Neural cell (in vitro differentiated cells): ENCODE results near the gene ANGPTL8.

Experiments used
- CTCF ChIP-seq: fragments of 450-650 bp; IDR thresholded peaks from 2 replicates; pipeline ENCODE4 v1.5.1; 2014; ENCODE audit warnings: antibody characterized with exemption, mild to moderate bottlenecking, moderate library complexity; ENCODE audit not compliant: poor library complexity, severe bottlenecking
- MXI1 ChIP-seq: fragments of 450-650 bp; conservative IDR thresholded peaks from 2 replicates; pipeline ENCODE4 v1.6.1; 2014; ENCODE audit warnings: antibody characterized with exemption, mild to moderate bottlenecking; ENCODE audit not compliant: poor library complexity, severe bottlenecking
- POLR2AphosphoS5 ChIP-seq: IDR thresholded peaks from 2 replicates; pipeline ENCODE4 v1.6.1; 2012
- RAD21 ChIP-seq: fragments of 450-650 bp; conservative IDR thresholded peaks from 2 replicates; pipeline ENCODE4 v1.6.1; 2014; ENCODE audit warnings: antibody characterized with exemption, mild to moderate bottlenecking, moderate library complexity
- REST ChIP-seq: IDR thresholded peaks from 2 replicates; pipeline ENCODE4 v1.6.1; 2012; ENCODE audit warnings: borderline replicate concordance
- TAF1 ChIP-seq: IDR thresholded peaks from 2 replicates; pipeline ENCODE4 v1.6.1; 2012; ENCODE audit warnings: low read depth

DNA sequence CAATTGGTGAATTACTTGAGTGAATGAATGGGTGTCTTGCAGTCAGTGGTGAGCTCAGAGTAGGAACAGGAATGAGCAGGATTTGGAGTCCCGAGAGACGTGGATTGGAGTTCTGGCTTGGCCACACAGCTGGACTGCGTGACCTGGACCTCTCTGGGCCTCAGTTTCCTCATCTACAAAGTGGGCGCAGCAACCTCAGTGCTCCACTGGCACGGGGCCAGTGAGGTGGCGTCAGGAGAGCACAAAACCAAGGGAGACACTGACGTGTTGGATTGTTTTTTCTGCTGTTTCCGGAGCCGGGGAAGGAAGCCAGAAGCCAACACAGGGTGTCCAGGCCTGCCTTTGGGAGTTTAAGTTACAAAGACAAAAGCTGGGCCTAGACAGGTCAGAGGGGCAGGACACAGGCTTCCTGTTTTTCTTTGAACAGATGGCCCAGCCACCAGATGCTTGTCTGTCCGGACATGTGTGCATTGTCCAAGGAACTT lies 29.4 kb downstream of the ANGPTL8 start:
- TF ChIP-seq CTCF (no peak), POLR2AphosphoS5 (no peak), RAD21 (no peak), REST (no peak), MXI1 (no peak), TAF1 (no peak)
